SK-N-SH treated with all-trans-retinoic acid at 6 μM for 48 hours (cell line): ENCODE data around the gene GPRIN2.
"Not testable (repeated sequence)": the region's sequence is repeated elsewhere in the genome, so short reads cannot be mapped to it uniquely, and the experiment has no call there.

Experiments
- ARNTL ChIP-seq: fragments of 450-650 bp; formaldehyde crosslinking; IDR thresholded peaks from 2 replicates; pipeline ENCODE4 v1.5.0; 2020; ENCODE audit warnings: low read depth, mild to moderate bottlenecking, moderate library complexity, borderline replicate concordance
- GLIS3 ChIP-seq: fragments of 250-450 bp; sonication (Bioruptor Pico); IDR thresholded peaks from 2 replicates; pipeline ENCODE4 v1.5.0; 2020; ENCODE audit warnings: mild to moderate bottlenecking, moderate library complexity
- PATZ1 ChIP-seq: fragments of 250-450 bp; sonication (Bioruptor Pico); IDR thresholded peaks from 2 replicates; pipeline ENCODE4 v1.8.0; 2020; ENCODE audit warnings: mild to moderate bottlenecking, moderate library complexity, borderline replicate concordance
- SNAI2 ChIP-seq: fragments of 250-450 bp; sonication (Bioruptor Pico); IDR thresholded peaks from 2 replicates; pipeline ENCODE4 v1.5.0; 2020; ENCODE audit warnings: mild to moderate bottlenecking, moderate library complexity
- TOX ChIP-seq: fragments of 250-450 bp; sonication (Bioruptor Pico); IDR thresholded peaks from 2 replicates; pipeline ENCODE4 v1.8.0; 2021; ENCODE audit warnings: mild to moderate bottlenecking, moderate library complexity, borderline replicate concordance
- ZFP30 ChIP-seq: fragments of 450-650 bp; formaldehyde crosslinking; IDR thresholded peaks from 2 replicates; pipeline ENCODE4 v1.5.0; 2022; ENCODE audit warnings: mild to moderate bottlenecking, moderate library complexity
- ZNF70 ChIP-seq: fragments of 450-650 bp; formaldehyde crosslinking; IDR thresholded peaks from 2 replicates; pipeline ENCODE4 v1.5.0; 2020; ENCODE audit warnings: mild to moderate bottlenecking, moderate library complexity
- ZNF8 ChIP-seq: fragments of 450-650 bp; formaldehyde crosslinking; IDR thresholded peaks from 2 replicates; pipeline ENCODE4 v1.5.0; 2020; ENCODE audit warnings: mild to moderate bottlenecking, moderate library complexity

DNA sequence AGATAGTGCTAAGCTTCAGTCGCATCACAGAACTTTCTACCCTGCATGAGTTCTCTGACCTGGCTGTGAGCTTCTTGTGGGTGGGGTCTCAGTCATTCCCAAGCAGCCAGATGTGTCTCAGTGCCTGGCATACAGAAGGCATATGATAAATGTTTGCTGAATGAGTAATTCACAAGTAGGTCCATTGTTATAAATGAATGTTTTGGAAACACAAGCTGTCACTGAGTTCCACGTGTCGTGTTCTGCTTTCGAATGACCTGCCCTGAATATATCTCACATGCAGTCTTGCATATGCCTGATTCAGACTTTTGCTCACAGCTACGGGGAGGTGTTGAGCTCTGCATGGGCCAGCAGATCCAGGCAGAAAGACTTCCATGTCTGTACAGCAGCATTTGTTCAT, 44.5 kb downstream of the GPRIN2 start:
- not testable (repeated sequence) for TF ChIP-seq PATZ1; GLIS3 (CRISPR knock-in tag); ARNTL (CRISPR knock-in tag); SNAI2 (CRISPR knock-in tag); TOX (CRISPR knock-in tag); ZNF8 (CRISPR knock-in tag); ZNF70; ZFP30 (CRISPR knock-in tag)
